HuH-7 (cell line): ENCODE data around the gene PAX5.

ENCODE experiments used
- DNase-seq: peaks from one replicate; pipeline ENCODE4 v3.0.0; 2011; ENCODE audit warnings: low spot score

The PAX5 gene

GRCh38 chr9:36901528-36901927 lies 132.5 kb downstream of the PAX5 start:
- DNase-seq = no peak

GRCh38 chr9:36900856-36901220 lies 133.2 kb downstream of the PAX5 start:
- no peak for DNase-seq

GRCh38 chr9:36900136-36900855 lies 133.8 kb downstream of the PAX5 start:
- no peak for DNase-seq

GRCh38 chr9:36899406-36899805 lies 134.7 kb downstream of the PAX5 start:
- DNase-seq = no peak

GRCh38 chr9:36898431-36899020 lies 135.5 kb downstream of the PAX5 start:
- no peak for DNase-seq

- no peak for DNase-seq
Measured at GRCh38 chr9:36897478-36897877, 136.6 kb downstream of the PAX5 start.

GRCh38 chr9:36897019-36897418 lies 137.0 kb downstream of the PAX5 start:
- DNase-seq = no peak

- no peak for DNase-seq
Measured at GRCh38 chr9:36896296-36896695, 137.8 kb downstream of the PAX5 start.

- DNase-seq = no peak
Measured at GRCh38 chr9:36895744-36896260, 138.3 kb downstream of the PAX5 start.

GRCh38 chr9:36894695-36895310 lies 139.3 kb downstream of the PAX5 start:
- no peak for DNase-seq

- no peak for DNase-seq
Measured at GRCh38 chr9:36893911-36894310, 140.2 kb downstream of the PAX5 start.

- no peak for DNase-seq
Measured at GRCh38 chr9:36893184-36893583, 140.9 kb downstream of the PAX5 start.

- no peak for DNase-seq
Measured at GRCh38 chr9:36892279-36892678, 141.8 kb downstream of the PAX5 start.

- DNase-seq = no peak
Measured at GRCh38 chr9:36891341-36891811, 142.7 kb downstream of the PAX5 start.

GRCh38 chr9:36889844-36890243 lies 144.2 kb downstream of the PAX5 start:
- no peak for DNase-seq

GRCh38 chr9:36888551-36888950 lies 145.5 kb downstream of the PAX5 start:
- DNase-seq = no peak

- DNase-seq = no peak
Measured at GRCh38 chr9:36884721-36885120, 149.3 kb downstream of the PAX5 start.

GRCh38 chr9:36882594-36882993 lies 151.5 kb downstream of the PAX5 start:
- DNase-seq = no peak

- no peak for DNase-seq
Measured at GRCh38 chr9:36881743-36882441, 152.2 kb downstream of the PAX5 start.

- DNase-seq = no peak
Measured at GRCh38 chr9:36881316-36881715, 152.8 kb downstream of the PAX5 start.

GRCh38 chr9:36880075-36880474 lies 154.0 kb downstream of the PAX5 start:
- DNase-seq = no peak
